Calu3 (cell line): ENCODE measurements around the gene PAEP. TPM values are rescaled to one million over a fixed set of nuclear protein-coding genes. Genes with fewer than 3 reads are reported as not detected.

Source experiments
- BruUV-seq: library from RNA; stranded (reverse); fragments of 400-500 nt; replicated peaks from 2 replicates; lab custom pipeline; 2021; lab: Mats Ljungman, UMichigan
- CTCF ChIA-PET: fragments of 300-600 bp; sonication (Branson Sonifier 250); formaldehyde crosslinking; loops from one replicate; lab custom pipeline; 2022; ENCODE audit warnings: antibody characterized with exemption; lab: Charles Lee
- DNase-seq: peaks from one replicate; pipeline ENCODE4 v3.0.0; 2022
- H3K27ac Mint-ChIP-seq: one replicate; pipeline ENCODE4 v1.8.0; 2022; ENCODE audit warnings: mixed read lengths; ENCODE audit not compliant: unreplicated experiment
- H3K27me3 Mint-ChIP-seq: one replicate; pipeline ENCODE4 v1.8.0; 2022; ENCODE audit warnings: mixed read lengths; ENCODE audit not compliant: unreplicated experiment
- H3K36me3 Mint-ChIP-seq: one replicate; pipeline ENCODE4 v1.8.0; 2022; ENCODE audit warnings: mild to moderate bottlenecking, moderate library complexity, mixed read lengths; ENCODE audit not compliant: insufficient read depth, unreplicated experiment
- H3K4me1 Mint-ChIP-seq: one replicate; pipeline ENCODE4 v1.8.0; 2022; ENCODE audit warnings: mild to moderate bottlenecking, low read depth, mixed read lengths; ENCODE audit not compliant: unreplicated experiment
- H3K4me3 Mint-ChIP-seq: one replicate; pipeline ENCODE4 v1.8.0; 2022; ENCODE audit warnings: mild to moderate bottlenecking, low read depth, moderate library complexity, mixed read lengths; ENCODE audit not compliant: unreplicated experiment
- H3K9me3 Mint-ChIP-seq: one replicate; pipeline ENCODE4 v1.8.0; 2022; ENCODE audit warnings: low read depth, mixed read lengths; ENCODE audit not compliant: unreplicated experiment
- intact Hi-C: fragments of 100-400 bp; cut with micrococcal nuclease; formaldehyde crosslinking; loops from one replicate; pipeline ENCODE4 v1.10.0; 2022; ENCODE audit not compliant: unreplicated experiment
- total RNA-seq: library from RNA; stranded (reverse); gene quantifications from 2 replicates; pipeline ENCODE4 v1.2.3, GENCODE V29; 2022
- TF ChIP-seq, protein P1 (sequence below): fragments of 200-600 bp; IDR thresholded peaks from one replicate; pipeline ENCODE4 v1.8.0; 2022; ENCODE audit warnings: antibody characterized with exemption; ENCODE audit not compliant: unreplicated experiment

PAEP gene
- total RNA-seq, 1 experiment from 2014 or later = 0.45 TPM

DNA sequence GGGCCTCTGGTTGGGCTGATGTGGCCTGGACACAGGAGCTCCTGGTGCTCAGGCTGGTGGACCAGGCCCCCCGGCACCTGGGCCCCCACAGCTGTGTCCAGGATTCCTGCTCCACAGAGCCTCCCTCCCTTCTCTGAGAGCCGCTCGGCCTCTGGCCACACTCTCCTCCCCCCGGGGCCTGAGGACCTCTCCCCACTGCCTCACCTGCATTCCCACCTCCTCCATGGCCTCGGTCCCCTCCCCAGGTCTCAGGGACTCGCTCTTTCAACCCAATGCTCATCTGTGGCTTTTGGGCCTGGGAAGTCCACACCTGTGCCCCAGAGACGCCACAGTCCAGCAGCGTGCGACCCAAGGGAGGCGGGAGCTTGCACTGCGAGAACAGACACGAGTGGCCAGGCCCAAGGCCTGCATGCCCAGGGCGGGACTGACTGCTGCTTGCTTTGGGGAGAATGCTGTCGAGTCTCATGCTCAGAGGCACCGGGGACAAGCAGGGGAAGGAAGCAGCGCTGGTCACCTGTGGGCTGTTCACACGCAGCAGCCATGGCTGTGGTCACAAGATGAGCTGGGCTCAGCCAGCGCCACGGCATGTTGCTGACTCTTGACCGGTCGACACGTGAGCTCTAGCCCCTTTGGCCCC is 14.6 kb downstream of the PAEP start:
- Mint-ChIP-seq H3K9me3 (no peaks in the 10 kb centered on the region), H3K4me3 (no peak overlapping the region), H3K4me1 (no peaks in the 10 kb centered on the region), H3K27ac (no peak overlapping the region), H3K36me3 (no peaks in the 10 kb centered on the region), H3K27me3 (peaks cover 1% of the 10 kb centered on the region)
- no TSS peak for BruUV-seq
- CTCF ChIA-PET = no interaction called here
- TF ChIP-seq, protein P1, sequence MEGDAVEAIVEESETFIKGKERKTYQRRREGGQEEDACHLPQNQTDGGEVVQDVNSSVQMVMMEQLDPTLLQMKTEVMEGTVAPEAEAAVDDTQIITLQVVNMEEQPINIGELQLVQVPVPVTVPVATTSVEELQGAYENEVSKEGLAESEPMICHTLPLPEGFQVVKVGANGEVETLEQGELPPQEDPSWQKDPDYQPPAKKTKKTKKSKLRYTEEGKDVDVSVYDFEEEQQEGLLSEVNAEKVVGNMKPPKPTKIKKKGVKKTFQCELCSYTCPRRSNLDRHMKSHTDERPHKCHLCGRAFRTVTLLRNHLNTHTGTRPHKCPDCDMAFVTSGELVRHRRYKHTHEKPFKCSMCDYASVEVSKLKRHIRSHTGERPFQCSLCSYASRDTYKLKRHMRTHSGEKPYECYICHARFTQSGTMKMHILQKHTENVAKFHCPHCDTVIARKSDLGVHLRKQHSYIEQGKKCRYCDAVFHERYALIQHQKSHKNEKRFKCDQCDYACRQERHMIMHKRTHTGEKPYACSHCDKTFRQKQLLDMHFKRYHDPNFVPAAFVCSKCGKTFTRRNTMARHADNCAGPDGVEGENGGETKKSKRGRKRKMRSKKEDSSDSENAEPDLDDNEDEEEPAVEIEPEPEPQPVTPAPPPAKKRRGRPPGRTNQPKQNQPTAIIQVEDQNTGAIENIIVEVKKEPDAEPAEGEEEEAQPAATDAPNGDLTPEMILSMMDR = no peak
- intact Hi-C loops = no loop called here
- DNase-seq = no peak

DNA sequence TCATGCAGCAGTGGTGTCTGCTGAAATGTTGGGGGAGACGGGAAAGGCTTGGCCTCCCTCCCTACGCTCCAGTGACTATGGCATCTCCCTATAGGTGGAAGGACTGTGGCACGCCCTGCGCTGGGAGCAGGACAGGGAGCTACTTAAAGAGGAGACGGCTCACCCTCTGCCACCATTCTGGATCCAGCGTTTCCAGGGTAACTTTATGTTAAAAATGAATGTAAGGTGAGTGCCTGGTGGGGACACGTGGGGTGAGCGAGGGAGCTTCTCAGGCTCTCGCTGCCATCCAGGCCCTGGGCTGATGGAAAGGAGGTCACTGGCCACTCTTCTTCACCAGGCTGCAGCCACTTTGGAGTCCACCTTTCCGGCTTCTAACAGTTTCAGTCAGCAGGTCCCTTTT is 15.7 kb downstream of the PAEP start:
- no peaks in the 10 kb centered on the region for H3K36me3 Mint-ChIP-seq
- no peak for DNase-seq
- CTCF ChIA-PET = no interaction called here
- TF ChIP-seq, protein P1 = no peak
- BruUV-seq = no TSS peak
- no peaks in the 10 kb centered on the region for H3K4me1 Mint-ChIP-seq
- H3K9me3 Mint-ChIP-seq = no peaks in the 10 kb centered on the region
- H3K4me3 Mint-ChIP-seq = no peak overlapping the region
- intact Hi-C loops = no loop called here
- H3K27me3 Mint-ChIP-seq = peaks cover 13% of the 10 kb centered on the region
- H3K27ac Mint-ChIP-seq = no peak overlapping the region

DNA sequence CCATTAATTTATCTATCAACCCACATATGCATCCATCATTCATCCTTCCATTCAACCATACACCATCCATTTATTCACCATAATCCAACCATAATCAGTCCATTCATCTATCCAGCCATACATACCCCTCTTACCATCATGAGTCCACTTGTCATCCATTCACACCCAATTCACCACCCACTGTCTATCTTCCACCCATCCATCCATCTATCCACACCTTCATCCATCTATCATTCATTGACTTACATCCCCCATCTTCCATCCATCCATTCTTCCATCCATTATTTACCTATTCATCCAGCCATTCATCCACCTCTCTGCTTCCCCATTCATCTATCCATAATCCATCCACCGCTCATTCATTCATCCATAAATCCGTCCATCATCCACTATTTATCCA is 17.8 kb downstream of the PAEP start:
- Mint-ChIP-seq H3K27me3 (peaks cover 28% of the 10 kb centered on the region), H3K27ac (no peak overlapping the region), H3K4me3 (no peak overlapping the region), H3K9me3 (no peaks in the 10 kb centered on the region), H3K4me1 (no peaks in the 10 kb centered on the region), H3K36me3 (no peaks in the 10 kb centered on the region)
- no TSS peak for BruUV-seq
- no peak for DNase-seq
- intact Hi-C loops = no loop called here
- TF ChIP-seq, protein P1 = no peak
- CTCF ChIA-PET = no interaction called here

- Mint-ChIP-seq H3K27ac (no peak overlapping the region), H3K4me3 (no peak overlapping the region), H3K36me3 (no peaks in the 10 kb centered on the region), H3K27me3 (peaks cover 35% of the 10 kb centered on the region), H3K4me1 (no peaks in the 10 kb centered on the region), H3K9me3 (no peaks in the 10 kb centered on the region)
- intact Hi-C loops = no loop called here
- no TSS peak for BruUV-seq
- TF ChIP-seq, protein P1 = no peak
- DNase-seq = no peak
- CTCF ChIA-PET = no interaction called here
Measured at GRCh38 chr9:135579889-135580660, 18.5 kb downstream of the PAEP start.
